DMS153 (cell line): ENCODE measurements around the gene AGAP6.
"Not testable (repeated sequence)": the region's sequence is repeated elsewhere in the genome, so short reads cannot be mapped to it uniquely, and the experiment has no call there.

Source experiments
- DNase-seq: peaks from one replicate; lab custom pipeline; 2025; lab: John Stamatoyannopoulos, UW

The AGAP6 gene

DNA sequence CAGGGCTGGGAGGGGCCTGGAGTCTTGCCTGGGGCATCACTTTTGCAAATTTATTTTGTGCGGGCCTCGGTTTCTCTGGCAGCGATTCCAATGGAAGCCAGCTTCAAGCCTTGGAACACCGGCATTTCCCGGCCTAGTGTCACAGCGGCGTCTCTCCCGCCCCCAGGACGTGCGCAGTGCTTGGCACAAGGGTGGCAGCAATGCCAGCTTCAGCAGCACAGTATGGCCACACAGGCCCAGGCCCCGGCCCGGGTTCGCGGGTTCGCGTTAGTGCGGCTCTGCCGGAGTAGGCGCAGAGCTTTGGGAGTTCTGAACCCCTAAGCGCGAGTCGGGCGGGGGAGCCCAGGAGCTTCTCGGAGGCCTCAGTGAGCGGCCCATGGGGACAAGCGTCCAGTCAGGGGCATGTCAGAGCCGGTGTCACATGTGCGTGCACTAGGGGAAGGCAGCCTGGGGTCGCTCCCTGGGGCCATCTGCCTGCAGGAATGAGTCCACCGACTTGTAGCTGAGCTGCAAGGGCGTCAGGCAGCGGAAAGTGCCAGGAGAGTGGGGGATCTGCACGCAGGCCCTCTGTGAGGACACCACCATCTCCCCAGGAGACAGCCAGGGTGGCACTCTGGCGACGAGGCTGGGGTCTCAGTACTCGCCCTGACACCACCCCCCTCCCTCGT lies 36.6 kb downstream of the AGAP6 start:
- DNase-seq, result not testable (repeated sequence)

GRCh38 chr10:50025627-50026026 lies 37.4 kb downstream of the AGAP6 start:
- no peak for DNase-seq

DNA sequence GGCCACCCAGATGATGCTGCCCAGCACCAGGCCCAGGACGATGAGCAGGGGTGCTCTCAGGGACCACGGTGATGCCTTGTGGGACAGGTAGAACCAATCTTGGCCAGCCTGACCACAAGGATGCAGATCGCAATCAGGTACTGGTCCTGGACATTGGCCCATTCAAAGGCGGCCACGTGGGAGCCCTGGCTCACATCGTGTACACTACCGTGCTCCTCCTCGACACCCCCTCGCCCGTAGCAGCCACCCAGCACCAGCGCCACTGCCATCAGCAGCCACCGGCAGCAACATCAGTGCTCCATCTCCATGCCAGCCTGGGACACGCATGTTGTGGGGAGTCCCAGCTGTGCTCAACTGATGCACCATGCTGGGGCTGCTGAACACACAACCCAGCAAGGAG lies 39.0 kb downstream of the AGAP6 start:
- DNase-seq, result no peak

DNA sequence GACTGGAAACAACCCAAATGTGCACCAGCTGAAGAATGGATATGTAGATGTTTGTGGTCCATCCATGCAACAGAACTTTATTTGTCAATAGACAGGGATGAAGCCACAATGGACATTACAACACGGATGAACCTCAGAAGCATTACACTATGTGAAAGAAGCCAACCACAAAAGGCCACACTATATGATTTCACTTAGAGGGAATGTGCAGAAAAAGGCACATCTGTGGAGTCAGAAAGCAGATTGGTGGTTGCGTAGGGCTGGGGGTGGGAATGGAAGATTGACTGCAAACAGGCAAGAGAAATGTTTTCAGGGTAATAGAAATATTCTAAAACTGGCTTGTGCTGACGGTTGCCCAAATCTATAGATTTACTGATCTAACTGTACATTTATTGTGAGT lies 45.3 kb downstream of the AGAP6 start:
- no peak for DNase-seq

GRCh38 chr10:50035337-50035736 lies 47.1 kb downstream of the AGAP6 start:
- DNase-seq, result peak; percentile 81

GRCh38 chr10:50044941-50045664 lies 56.9 kb downstream of the AGAP6 start:
- no peak for DNase-seq

DNA sequence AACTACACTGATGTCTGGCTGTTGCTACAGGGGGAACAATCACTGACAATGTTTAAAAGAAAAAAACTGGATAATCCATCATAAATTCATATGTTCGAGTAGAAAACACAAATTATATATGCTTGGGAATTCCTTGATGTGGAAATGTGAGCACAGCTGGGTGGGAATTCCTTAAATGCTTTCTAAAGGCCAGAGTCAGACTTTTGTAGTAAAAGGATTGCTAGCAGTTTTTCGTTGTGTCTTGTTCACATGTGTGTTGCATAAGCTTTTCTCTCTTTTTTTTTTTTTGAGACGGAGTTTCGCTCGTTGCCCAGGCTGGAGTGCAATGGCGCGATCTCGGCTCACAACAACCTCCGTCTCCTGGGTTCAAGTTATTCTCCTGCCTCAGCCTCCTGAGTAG lies 58.3 kb downstream of the AGAP6 start:
- DNase-seq, result not testable (repeated sequence)

DNA sequence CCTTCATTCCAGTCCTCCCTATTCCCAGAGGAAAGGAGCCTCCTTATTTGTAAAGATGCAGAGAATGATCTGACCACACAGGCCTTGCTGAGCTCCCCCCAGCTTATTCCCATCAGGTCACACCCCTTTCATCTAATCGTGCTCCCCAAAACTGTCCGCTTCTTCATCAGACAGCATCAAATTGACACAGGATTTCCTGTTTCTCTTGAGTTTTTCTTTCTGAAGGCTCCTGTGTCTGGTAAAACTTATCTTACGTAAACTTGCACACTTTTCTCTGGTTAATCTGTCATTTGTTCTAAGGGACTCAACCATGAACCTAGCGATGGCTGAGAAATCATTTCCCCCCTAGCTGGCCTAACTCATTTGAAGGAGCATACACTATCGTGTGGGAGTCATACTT lies 59.4 kb downstream of the AGAP6 start:
- not testable (repeated sequence) for DNase-seq

GRCh38 chr10:50051995-50052660 lies 63.9 kb downstream of the AGAP6 start:
- not testable (repeated sequence) for DNase-seq

- DNase-seq, result not testable (repeated sequence)
Observed at GRCh38 chr10:50052778-50053376, 64.7 kb downstream of the AGAP6 start.

GRCh38 chr10:50055494-50056292 lies 67.5 kb downstream of the AGAP6 start:
- not testable (repeated sequence) for DNase-seq

DNA sequence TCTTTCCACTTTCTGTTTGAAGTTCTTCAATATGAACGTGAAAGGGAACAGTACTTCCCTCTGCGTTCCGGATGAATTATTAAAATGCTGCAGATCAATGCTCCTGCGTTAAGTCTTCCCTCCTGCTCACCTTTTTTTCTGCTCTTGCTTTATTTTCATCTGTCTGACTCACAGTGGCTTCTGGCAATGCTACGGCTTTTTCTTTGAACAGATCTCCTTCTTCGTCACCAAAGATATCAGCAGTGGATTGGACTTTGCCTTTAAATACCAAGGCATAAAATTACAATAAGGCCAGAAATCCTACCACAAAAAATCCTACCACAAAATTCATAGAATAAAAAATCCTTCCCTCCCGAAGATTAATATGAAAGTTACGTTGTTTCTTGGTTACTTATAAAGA lies 68.4 kb downstream of the AGAP6 start:
- DNase-seq, result not testable (repeated sequence)

DNA sequence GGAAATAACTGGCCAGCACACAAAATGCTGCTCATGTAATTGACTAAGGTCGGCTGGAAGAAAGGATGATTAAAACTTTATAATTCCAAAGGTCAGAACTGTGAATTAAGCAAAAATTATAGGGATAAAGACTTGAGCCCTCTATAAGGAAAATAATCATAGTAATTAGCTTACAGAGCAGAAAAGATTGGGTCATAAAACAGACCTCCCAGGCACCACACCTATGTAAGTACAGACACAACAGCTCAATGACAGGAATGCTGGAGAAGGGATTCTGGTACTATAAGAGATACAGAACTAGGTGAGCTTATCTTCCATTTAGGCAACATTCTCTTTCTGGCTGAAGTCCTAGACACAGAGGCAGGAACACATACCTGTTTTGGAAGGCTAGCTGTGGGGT lies 70.5 kb downstream of the AGAP6 start:
- not testable (repeated sequence) for DNase-seq

- DNase-seq, result not testable (repeated sequence)
Observed at GRCh38 chr10:50059946-50060345, 71.7 kb downstream of the AGAP6 start.
